HCT116 (cell line): Measurements from ENCODE around the gene SLAMF8. TPM values are rescaled to one million over a fixed set of nuclear protein-coding genes. Genes with fewer than 3 reads are reported as not detected.

Experiments
- ATAC-seq: fragments of 200-7000 bp; cut with Tn5 transposase; 2 replicates; pipeline ENCODE4 v1.9.1; 2020; ENCODE audit warnings: mild to moderate bottlenecking, moderate library complexity
- BruUV-seq: library from RNA; stranded (reverse); fragments of 400-500 nt; replicated peaks from 2 replicates; lab custom pipeline; 2021; lab: Mats Ljungman, UMichigan
- CTCF ChIA-PET: fragments of 300-600 bp; sonication (Branson Sonifier 250); formaldehyde crosslinking; loops from one replicate; lab custom pipeline; 2021; ENCODE audit warnings: antibody characterized with exemption; lab: Charles Lee
- POLR2A ChIA-PET: fragments of 300-600, 350-600 bp; sonication (Branson Sonifier 250); formaldehyde crosslinking; loops from one replicate; lab custom pipeline; 2021; ENCODE audit warnings: antibody characterized with exemption; lab: Charles Lee
- RAD21 ChIA-PET, 2 experiments: fragments of 300-600 bp; sonication (Branson Sonifier 250); formaldehyde crosslinking; loops; one replicate each; lab custom pipeline; 2023; ENCODE audit warnings: low total read pairs in 2 of 2; ENCODE audit not compliant: uncharacterized antibody in 2 of 2, unreplicated experiment in 2 of 2, low non-redundant PET in 1 of 2; lab: Charles Lee
- DNase-seq: peaks from one replicate; pipeline ENCODE4 v3.0.0-alpha.2; 2010; ENCODE audit warnings: low read depth, low spot score
- H2AFZ ChIP-seq: fragments of 200-600 bp; shearing (Covaris generic), sonication (generic); 2 replicates; pipeline ENCODE4 v1.6.1; 2017; ENCODE audit warnings: low read depth, mixed run types, mixed read lengths, antibody characterized with exemption, low read length; ENCODE audit not compliant: poor library complexity, severe bottlenecking
- H3K27ac ChIP-seq: 2 replicates; pipeline ENCODE4 v1.5.1; 2012; ENCODE audit warnings: low read depth, low read length
- H3K27me3 ChIP-seq: fragments of 200-600 bp; sonication (generic); 2 replicates; pipeline ENCODE4 v1.6.1; 2016; ENCODE audit warnings: mixed run types, low read length, mixed read lengths; ENCODE audit not compliant: insufficient read depth
- H3K36me3 ChIP-seq, 2 experiments: fragments of 200-500 bp in 1 of 2; fragments of 200-600 bp in 1 of 2; sonication (Bioruptor generic) in 1 of 2; sonication (generic) in 1 of 2; 2 replicates each; pipeline versions ENCODE4 v1.5.1 to v1.6.1; 2014 to 2016; ENCODE audit warnings: low read length in 2 of 2, inconsistent platforms in 1 of 2, mixed read lengths in 1 of 2, mixed run types in 1 of 2; ENCODE audit not compliant: insufficient read depth in 2 of 2, control insufficient read depth in 1 of 2
- H3K4me1 ChIP-seq, 2 experiments: fragments of 200-600 bp in 1 of 2; sonication (generic) in 1 of 2; 2 replicates each; pipeline versions ENCODE4 v1.5.1 to v1.6.1; 2012 to 2017; ENCODE audit warnings: low read length in 2 of 2, inconsistent platforms in 1 of 2, mild to moderate bottlenecking in 1 of 2, mixed read lengths in 1 of 2, mixed run types in 1 of 2, moderate library complexity in 1 of 2; ENCODE audit not compliant: insufficient read depth in 2 of 2, control insufficient read depth in 1 of 2
- H3K4me2 ChIP-seq: fragments of 200-600 bp; sonication (generic); 2 replicates; pipeline ENCODE4 v1.6.1; 2017; ENCODE audit warnings: mixed run types, low read length, mixed read lengths
- H3K4me3 ChIP-seq, 2 experiments: fragments of 200-600 bp in 1 of 2; sonication (generic) in 1 of 2; replicated peaks in 1 of 2; 2 replicates each; pipeline ENCODE4 v1.5.1; 2011 to 2016; ENCODE audit warnings: low read length in 2 of 2, control low read depth in 1 of 2, low read depth in 1 of 2, mild to moderate bottlenecking in 1 of 2, mixed read lengths in 1 of 2, mixed run types in 1 of 2
- H3K79me2 ChIP-seq: fragments of 200-600 bp; sonication (generic); 2 replicates; pipeline ENCODE4 v1.6.1; 2017; ENCODE audit warnings: mild to moderate bottlenecking, mixed run types, low read length, moderate library complexity, mixed read lengths; ENCODE audit not compliant: insufficient read depth
- H3K9ac ChIP-seq: fragments of 200-600 bp; sonication (generic); 2 replicates; pipeline ENCODE4 v1.6.1; 2016; ENCODE audit warnings: low read length, mixed read lengths
- H3K9me2 ChIP-seq: fragments of 200-600 bp; sonication (generic), shearing (Covaris generic); 2 replicates; pipeline ENCODE4 v1.6.1; 2017; ENCODE audit warnings: mixed run types, mild to moderate bottlenecking, moderate library complexity; ENCODE audit not compliant: insufficient read depth
- H3K9me3 ChIP-seq, 2 experiments: fragments of 200-500 bp in 1 of 2; fragments of 200-600 bp in 1 of 2; sonication (Bioruptor generic) in 1 of 2; sonication (generic) in 1 of 2; 2 replicates each; pipeline ENCODE4 v1.6.1; 2014 to 2017; ENCODE audit warnings: low read length in 2 of 2, mixed read lengths in 2 of 2, inconsistent platforms in 1 of 2, low read depth in 1 of 2, mild to moderate bottlenecking in 1 of 2, mixed run types in 1 of 2, moderate library complexity in 1 of 2; ENCODE audit not compliant: control insufficient read depth in 1 of 2, insufficient read depth in 1 of 2
- H4K20me1 ChIP-seq: fragments of 200-600 bp; sonication (generic), shearing (Covaris generic); 2 replicates; pipeline ENCODE4 v1.6.1; 2017; ENCODE audit warnings: mixed run types, mild to moderate bottlenecking, moderate library complexity; ENCODE audit not compliant: insufficient read depth
- ATF3 ChIP-seq: IDR thresholded peaks from 2 replicates; pipeline ENCODE4 v1.6.1; 2012
- CEBPB ChIP-seq: IDR thresholded peaks from 2 replicates; pipeline ENCODE4 v1.6.1; 2012; ENCODE audit warnings: low read depth
- EZH2phosphoT487 ChIP-seq: fragments of 200-600 bp; IDR thresholded peaks from 2 replicates; pipeline ENCODE4 v1.6.1; 2018; ENCODE audit warnings: antibody characterized with exemption, borderline replicate concordance
- FOSL1 ChIP-seq: IDR thresholded peaks from 2 replicates; pipeline ENCODE4 v1.6.1; 2012; ENCODE audit warnings: low read depth
- POLR2A ChIP-seq: IDR thresholded peaks from 2 replicates; pipeline ENCODE4 v1.7.0; 2011; ENCODE audit warnings: borderline replicate concordance; ENCODE audit not compliant: insufficient read depth, insufficient read length; ENCODE audit errors: extremely low read depth
- SP1 ChIP-seq: IDR thresholded peaks from 2 replicates; pipeline ENCODE4 v1.6.1; 2012; ENCODE audit warnings: low read depth
- TCF7L2 ChIP-seq: IDR thresholded peaks from 2 replicates; pipeline ENCODE4 v1.7.0; 2011; ENCODE audit warnings: borderline replicate concordance, inconsistent platforms; ENCODE audit not compliant: insufficient read depth, insufficient read length; ENCODE audit errors: extremely low read depth
- YY1 ChIP-seq: IDR thresholded peaks from 2 replicates; pipeline ENCODE4 v1.6.1; 2011; ENCODE audit warnings: low read length, low read depth, moderate library complexity, mild to moderate bottlenecking; ENCODE audit not compliant: insufficient replicate concordance; ENCODE audit errors: extremely low read depth
- ZFX ChIP-seq: fragments of 450-650 bp; IDR thresholded peaks from 2 replicates; pipeline ENCODE4 v1.6.1; 2017
- ZNF274 ChIP-seq: fragments of 200-500 bp; sonication (Bioruptor generic); IDR thresholded peaks from 2 replicates; pipeline ENCODE4 v1.6.1; 2014; ENCODE audit warnings: mild to moderate bottlenecking, low read depth, low read length, inconsistent platforms
- intact Hi-C: fragments of 100-400 bp; cut with micrococcal nuclease; formaldehyde crosslinking; loops from 2 replicates; pipeline ENCODE4 v1.10.0; 2022
- total RNA-seq: library from RNA; stranded (reverse); gene quantifications from one replicate; pipeline ENCODE4 v1.2.1, GENCODE V29; 2021; ENCODE audit not compliant: unreplicated experiment
- TF ChIP-seq, protein P1 (sequence below): IDR thresholded peaks from 2 replicates; pipeline ENCODE4 v1.6.1; 2011; ENCODE audit warnings: mild to moderate bottlenecking, low read length, moderate library complexity; ENCODE audit not compliant: insufficient replicate concordance; ENCODE audit errors: extremely low read depth
- TF ChIP-seq, protein P2 (sequence below), 3 experiments: fragments of 200-600 bp in 1 of 3; sonication (generic) in 1 of 3; IDR thresholded peaks in 2 of 3; conservative IDR thresholded peaks in 1 of 3; 2 replicates each; pipeline ENCODE4 v1.5.1; 2012 to 2017; ENCODE audit warnings: low read depth in 2 of 3, low read length in 2 of 3, antibody characterized with exemption in 1 of 3, borderline replicate concordance in 1 of 3, control low read depth in 1 of 3, mild to moderate bottlenecking in 1 of 3, mixed read lengths in 1 of 3, mixed run types in 1 of 3, moderate library complexity in 1 of 3; ENCODE audit not compliant: insufficient read depth in 1 of 3

SLAMF8 gene
- total RNA-seq, 1 experiment from 2014 or later = not detected

DNA sequence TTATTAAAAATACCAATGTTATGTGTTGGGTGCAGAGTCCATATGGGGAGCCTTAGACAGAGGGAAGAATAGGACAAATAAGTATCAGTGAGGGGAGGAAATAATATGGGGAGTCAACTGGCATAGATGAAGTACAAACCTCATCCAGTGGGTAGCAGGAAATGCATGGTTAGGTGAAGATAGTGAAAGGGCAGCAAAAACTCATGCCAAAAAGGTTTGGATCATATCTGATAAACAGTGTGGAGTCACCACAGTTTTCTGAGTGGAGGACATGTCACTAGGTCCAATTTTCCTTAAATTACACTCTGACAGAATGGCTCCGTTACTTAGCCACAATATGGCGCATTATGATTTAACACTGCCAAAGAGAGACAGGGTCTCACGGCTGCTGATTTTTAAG, 35.6 kb upstream of the SLAMF8 start:
- H3K9me2 ChIP-seq = no peaks in the 10 kb centered on the region
- no peak for ATAC-seq
- no peaks in the 10 kb centered on the region for H3K4me1 ChIP-seq
- POLR2A ChIA-PET = no interaction called here
- no TSS peak for BruUV-seq
- H3K9me3 ChIP-seq = no peaks in the 10 kb centered on the region
- intact Hi-C loops = loop anchor here (10.0 kb wide), 1 partner anchor 366 kb away; no protein-coding TSS in a partner anchor
- H3K9ac ChIP-seq = no peak overlapping the region
- no peak for DNase-seq
- RAD21 ChIA-PET = no interaction called here
- H3K27ac ChIP-seq = no peak overlapping the region
- H3K79me2 ChIP-seq = no peaks in the 10 kb centered on the region
- no peak overlapping the region for H2AFZ ChIP-seq
- no peak overlapping the region for H3K4me2 ChIP-seq
- TF ChIP-seq YY1 (no peak), POLR2A (no peak), EZH2phosphoT487 (no peak), SP1 (no peak)
- TF ChIP-seq, protein P1, sequence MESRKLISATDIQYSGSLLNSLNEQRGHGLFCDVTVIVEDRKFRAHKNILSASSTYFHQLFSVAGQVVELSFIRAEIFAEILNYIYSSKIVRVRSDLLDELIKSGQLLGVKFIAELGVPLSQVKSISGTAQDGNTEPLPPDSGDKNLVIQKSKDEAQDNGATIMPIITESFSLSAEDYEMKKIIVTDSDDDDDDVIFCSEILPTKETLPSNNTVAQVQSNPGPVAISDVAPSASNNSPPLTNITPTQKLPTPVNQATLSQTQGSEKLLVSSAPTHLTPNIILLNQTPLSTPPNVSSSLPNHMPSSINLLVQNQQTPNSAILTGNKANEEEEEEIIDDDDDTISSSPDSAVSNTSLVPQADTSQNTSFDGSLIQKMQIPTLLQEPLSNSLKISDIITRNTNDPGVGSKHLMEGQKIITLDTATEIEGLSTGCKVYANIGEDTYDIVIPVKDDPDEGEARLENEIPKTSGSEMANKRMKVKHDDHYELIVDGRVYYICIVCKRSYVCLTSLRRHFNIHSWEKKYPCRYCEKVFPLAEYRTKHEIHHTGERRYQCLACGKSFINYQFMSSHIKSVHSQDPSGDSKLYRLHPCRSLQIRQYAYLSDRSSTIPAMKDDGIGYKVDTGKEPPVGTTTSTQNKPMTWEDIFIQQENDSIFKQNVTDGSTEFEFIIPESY = no peak
- TF ChIP-seq, all 23 proteins: peak for 0
- Histone ChIP-seq H4K20me1 (no peaks in the 10 kb centered on the region), H3K36me3 (no peaks in the 10 kb centered on the region), H3K4me3 (no peak overlapping the region), H3K27me3 (peaks cover 25% of the 10 kb centered on the region; the same call in 1 of the 2 replicates)
- CTCF ChIA-PET = no interaction called here

DNA sequence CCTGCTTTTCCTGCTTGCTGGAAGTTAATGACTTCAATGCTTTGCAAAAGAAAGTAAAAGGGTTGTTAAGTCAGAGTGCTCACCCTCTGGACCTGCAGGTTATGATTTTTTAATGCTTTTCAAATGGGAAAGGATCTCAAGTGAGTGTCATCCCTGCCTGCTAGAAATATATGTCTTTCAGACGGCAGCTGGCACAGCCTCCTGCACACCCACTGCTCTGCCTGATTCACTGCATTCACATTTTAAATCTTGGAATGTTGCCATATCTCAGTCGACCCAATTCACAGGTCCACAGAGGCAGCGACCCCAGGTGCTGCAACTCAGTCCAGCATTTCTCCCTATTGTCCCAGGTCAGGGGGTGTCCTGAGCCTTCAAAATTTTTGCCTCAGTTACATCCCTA, 35.2 kb upstream of the SLAMF8 start:
- no peaks in the 10 kb centered on the region for H3K9me2 ChIP-seq
- no peak for ATAC-seq
- ChIA-PET RAD21 (no interaction called here), POLR2A (no interaction called here), CTCF (no interaction called here)
- H3K9ac ChIP-seq = no peak overlapping the region
- no TSS peak for BruUV-seq
- no peaks in the 10 kb centered on the region for H3K79me2 ChIP-seq
- H3K36me3 ChIP-seq = no peaks in the 10 kb centered on the region
- H3K9me3 ChIP-seq = no peaks in the 10 kb centered on the region
- no peaks in the 10 kb centered on the region for H3K4me1 ChIP-seq
- DNase-seq = no peak
- H3K27me3 ChIP-seq = peaks cover 28% of the 10 kb centered on the region
- no peak overlapping the region for H2AFZ ChIP-seq
- no peak overlapping the region for H3K27ac ChIP-seq
- no peak overlapping the region for H3K4me3 ChIP-seq
- H4K20me1 ChIP-seq = no peaks in the 10 kb centered on the region
- H3K4me2 ChIP-seq = no peak overlapping the region
- intact Hi-C loops = loop anchor here (10.0 kb wide), 1 partner anchor 367 kb away; no protein-coding TSS in a partner anchor
- TF ChIP-seq ATF3 (no peak), ZNF274 (no peak), ZFX (no peak), CEBPB (no peak), FOSL1 (no peak), TCF7L2 (no peak)
- TF ChIP-seq, protein P2, sequence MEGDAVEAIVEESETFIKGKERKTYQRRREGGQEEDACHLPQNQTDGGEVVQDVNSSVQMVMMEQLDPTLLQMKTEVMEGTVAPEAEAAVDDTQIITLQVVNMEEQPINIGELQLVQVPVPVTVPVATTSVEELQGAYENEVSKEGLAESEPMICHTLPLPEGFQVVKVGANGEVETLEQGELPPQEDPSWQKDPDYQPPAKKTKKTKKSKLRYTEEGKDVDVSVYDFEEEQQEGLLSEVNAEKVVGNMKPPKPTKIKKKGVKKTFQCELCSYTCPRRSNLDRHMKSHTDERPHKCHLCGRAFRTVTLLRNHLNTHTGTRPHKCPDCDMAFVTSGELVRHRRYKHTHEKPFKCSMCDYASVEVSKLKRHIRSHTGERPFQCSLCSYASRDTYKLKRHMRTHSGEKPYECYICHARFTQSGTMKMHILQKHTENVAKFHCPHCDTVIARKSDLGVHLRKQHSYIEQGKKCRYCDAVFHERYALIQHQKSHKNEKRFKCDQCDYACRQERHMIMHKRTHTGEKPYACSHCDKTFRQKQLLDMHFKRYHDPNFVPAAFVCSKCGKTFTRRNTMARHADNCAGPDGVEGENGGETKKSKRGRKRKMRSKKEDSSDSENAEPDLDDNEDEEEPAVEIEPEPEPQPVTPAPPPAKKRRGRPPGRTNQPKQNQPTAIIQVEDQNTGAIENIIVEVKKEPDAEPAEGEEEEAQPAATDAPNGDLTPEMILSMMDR (IDR thresholded peaks at IDR 0.05 in 2 of 3, conservative IDR thresholded peaks at IDR 0.05 in 1 of 3; ENCODE audit: borderline replicate concordance in 1 of 3, insufficient read depth in 1 of 3, low read depth in 2 of 3, low read length in 2 of 3) = no peak
